Suppressor macrophage treated with lipopolysaccharide for 4 hours (primary cell): ENCODE measurements around the gene CHD6.
A peak's percentile ranks its signal among the peaks of the same experiment; 100 is the strongest.

Experiments
- DNase-seq: peaks from one replicate; pipeline ENCODE4 v3.0.0-alpha.2; 2020

Gene CHD6

DNA sequence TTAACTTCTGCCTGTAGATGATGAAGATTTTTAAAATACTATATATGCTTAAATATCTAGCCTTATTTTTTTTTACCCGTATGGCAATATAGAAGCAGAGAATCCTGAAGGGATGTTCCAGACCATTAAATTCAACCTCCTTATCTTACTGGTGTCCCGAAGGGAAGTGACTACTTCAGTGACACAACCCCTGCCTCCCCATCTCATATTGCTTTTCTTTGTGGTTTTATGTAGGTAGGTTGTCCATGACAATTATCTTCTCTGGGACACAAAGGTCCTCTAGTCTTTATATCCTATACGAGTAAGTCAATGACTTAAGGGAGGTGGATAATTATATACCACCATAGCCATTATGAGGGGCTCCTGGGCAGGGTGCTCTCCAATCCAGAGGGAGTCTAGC is 194.2 kb downstream of the CHD6 start:
- DNase-seq = no peak

DNA sequence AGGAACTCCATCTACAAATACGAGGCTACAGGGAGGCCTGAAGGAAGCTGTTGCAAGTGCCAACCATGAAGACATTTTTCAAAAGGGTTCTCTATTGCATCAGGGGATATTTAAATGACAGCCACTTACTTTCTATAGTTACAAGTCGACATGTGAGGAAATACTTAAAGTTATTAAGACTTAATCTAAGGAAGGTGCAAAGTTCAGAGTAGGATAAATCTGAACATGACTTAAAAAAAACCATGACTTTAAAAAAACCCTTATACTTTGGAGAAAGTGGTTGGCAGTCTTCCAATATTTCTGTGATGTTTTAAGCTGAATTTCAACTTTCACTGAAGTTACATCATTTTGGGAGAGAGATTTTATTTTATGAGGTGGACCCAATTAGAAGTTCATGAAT is 195.2 kb downstream of the CHD6 start:
- no peak for DNase-seq

DNA sequence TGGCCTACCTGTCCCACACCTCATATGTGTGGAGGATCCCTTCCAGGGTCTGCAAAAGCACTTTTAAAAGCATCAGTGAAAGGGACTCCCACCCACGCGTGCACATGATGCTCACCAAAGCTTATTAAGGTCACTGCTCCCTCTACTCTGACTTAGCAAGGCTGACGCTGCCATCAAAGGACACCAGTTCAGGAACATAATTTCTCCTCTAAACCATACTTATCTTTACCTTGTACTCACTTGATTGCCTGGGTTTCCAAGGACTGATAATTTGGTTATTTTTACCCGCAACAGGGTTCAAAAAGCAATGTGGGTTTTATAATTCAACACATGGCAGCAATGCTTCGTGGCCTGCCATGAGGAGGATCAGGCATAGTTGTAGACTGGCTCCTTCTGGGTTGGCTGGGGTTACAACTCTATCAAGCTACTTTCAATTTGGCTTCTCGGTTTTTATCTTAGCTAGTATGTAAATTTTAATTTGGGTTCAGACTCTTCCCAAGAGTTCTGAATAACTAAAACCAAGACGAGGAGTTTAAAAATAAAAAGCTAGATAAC is 199.4 kb downstream of the CHD6 start:
- no peak for DNase-seq

DNA sequence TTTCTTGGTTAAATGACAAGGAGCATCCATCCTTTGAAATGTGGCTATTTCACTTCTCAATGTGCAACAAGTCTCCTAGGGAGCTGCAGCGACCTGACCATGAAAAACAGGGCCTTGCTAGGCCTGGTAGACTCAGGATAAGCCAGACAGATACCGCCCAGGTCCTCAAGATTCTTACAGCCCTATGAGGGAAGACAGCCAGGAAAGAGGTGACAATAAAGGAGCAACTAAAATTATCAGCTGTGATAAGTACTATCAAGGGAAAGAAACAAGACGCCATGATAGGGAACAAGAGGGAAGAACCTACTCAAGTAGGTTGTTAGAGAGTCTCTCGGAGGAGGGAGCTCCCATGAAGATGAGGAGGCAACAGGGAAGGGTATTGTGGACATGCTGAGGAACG is 200.1 kb downstream of the CHD6 start:
- no peak for DNase-seq

DNA sequence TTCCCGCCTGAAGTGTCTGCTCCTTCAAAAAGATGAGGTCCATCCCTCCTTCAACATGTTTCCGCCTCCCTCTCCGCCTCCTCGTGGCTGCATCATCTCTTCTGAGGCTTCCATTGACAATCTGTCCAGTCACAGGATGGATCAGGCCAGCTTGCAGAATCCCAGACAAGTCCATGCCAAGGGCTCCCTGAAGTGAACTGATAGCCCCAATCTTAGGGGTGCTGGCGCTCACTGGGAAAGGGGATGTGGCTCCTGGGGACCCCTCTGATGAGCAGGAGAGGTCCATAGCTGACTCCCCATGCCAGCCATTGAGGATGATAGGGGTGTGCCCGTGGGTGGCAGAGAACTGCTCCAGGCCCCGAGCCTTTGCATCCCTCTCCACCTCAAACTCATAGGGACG is 203.0 kb downstream of the CHD6 start:
- DNase-seq = no peak

DNA sequence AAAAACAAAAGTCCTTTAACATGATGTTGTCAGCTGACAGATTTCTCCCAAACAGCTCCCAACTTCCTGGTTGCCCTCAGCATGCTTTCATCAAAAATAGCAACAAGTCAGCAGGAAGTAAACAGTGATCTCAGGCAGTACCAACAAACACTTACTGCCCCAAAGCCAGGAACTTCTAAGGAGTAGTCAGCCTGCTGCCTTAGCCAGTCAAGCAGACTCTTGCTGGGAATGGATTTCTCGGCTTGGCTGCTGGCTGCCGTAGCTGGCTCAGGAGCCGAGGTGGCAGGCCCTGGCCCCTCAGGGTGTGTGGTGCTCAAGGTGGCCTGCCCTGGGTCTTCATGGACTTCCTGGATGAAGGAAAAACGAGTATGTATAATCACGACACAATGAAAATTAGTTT is 205.0 kb downstream of the CHD6 start:
- no peak for DNase-seq

DNA sequence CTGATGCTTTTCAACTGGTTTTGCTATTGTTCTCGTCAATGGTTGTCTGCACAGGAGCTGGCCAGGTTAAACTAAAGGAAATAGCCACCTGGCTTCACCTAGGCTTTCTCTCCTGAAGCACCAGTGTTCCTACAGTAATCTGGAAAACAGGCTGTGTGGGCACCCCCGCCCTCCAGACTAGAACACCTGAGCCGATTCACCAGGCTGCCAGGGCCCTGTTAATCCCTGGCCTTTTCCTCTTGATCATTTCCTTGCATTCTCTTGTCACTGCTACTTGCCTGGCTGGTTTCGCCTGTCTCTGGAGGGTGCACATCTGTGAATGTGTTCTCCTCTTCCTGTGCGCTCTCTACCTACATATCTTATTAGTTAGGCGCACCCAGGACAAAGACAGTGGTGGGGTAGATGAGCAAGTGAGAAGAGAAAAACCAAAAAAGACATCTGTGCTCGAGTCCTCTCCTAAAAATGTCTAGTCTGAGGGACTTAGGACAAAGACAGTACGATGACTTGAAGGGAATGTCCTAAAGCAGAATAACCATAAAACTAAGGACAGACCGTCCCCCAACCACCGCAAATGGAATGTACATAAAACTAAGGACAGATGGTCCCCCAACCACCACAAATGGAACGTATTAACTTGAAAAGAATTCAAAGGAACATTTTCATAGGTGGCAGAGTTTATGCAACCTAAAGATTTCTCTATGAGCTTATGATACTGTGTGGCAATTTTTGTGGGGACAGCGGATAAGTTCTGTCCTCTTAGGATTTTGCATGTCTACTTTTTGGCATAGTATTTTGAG is 205.7 kb downstream of the CHD6 start:
- DNase-seq = no peak

DNA sequence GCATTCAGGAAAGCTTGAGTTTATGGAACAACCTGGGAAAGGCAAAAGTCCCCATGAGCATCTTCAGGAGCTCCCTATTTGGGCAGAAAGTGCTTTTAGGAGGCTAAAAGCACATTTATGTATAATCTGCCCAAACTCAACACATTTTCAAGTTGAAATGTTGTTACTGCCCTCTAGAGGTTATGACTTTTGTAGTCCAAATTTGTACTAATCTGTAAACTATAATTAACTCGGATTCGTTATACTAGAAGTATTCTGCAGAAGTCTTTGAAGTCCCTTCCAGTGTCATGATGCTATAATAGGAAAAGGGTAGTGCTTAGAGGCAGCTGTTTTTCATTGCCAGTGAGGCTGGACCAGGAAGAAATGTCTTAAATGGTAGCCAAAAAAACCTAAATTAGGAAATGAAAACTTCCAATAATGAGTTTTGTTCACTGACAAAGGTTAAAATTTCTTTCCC is 206.8 kb downstream of the CHD6 start:
- peak; percentile 12 for DNase-seq

DNA sequence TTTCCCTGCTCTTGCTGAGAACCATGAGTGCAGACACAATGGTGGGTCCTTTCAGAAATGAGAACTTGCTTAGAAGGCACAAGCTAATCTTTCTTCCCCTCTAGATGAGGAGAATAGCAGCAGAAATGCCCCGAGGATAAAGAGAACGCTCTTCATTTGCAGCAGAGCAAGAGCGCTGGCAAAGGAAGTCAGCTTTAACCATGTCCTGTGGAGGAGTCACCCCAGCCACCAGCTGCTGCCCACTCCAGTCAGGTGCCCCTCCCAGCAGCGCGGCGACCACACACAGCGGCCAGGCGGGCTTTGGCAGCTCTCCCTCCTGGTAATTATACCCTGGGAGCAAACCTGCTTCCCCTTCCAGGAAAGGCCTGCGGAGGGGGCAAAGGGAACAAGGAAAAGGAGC is 209.2 kb downstream of the CHD6 start:
- DNase-seq = no peak

DNA sequence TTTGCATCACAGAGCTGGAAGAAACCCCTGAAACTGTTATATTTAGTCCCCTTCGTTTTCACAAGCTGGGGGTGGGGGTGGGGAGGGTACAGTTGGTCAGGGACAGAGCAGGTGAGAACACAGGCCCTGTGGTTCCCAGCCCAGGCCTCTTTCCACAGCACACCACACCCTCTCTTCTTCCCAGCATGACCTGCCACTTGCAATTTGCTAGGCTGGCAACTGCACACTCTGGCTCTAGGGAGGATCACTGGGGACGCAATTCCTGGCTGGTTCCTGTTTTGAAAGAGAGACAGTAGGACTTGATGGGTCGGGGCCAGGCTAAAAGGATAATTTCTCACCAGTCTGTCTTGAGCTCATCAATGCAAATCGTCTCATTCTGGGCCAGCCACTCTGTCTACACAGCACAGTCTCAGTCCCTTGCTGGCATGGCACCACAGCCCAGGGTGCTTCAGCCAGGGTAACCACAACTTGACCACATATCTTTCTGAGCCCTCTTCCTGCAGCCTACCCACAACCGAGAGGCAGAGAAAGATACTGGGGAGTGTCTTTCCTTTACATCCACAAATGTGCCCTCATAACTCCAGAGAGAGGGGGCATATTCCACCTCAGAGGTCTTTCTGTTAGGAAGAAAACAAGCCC is 209.9 kb downstream of the CHD6 start:
- DNase-seq = no peak

DNA sequence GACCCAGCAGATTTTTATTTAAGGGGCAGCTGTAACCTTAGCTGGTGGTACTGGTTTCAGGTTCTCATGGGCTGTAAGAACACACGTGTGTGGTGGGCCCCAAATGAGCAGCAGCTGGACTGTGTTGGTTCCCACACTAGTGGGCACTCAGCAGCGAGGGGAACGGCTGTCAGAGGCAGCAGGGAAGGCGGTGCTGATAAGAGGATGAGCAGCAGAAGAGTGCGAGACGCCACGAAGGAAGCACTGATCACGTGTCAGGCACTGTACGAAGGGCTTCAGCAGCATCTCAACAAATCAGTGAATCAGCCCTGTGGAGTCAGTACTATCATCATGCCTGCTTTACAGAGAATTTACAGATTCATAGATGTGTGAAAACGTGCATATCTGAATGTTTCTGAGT is 210.6 kb downstream of the CHD6 start:
- no peak for DNase-seq

DNA sequence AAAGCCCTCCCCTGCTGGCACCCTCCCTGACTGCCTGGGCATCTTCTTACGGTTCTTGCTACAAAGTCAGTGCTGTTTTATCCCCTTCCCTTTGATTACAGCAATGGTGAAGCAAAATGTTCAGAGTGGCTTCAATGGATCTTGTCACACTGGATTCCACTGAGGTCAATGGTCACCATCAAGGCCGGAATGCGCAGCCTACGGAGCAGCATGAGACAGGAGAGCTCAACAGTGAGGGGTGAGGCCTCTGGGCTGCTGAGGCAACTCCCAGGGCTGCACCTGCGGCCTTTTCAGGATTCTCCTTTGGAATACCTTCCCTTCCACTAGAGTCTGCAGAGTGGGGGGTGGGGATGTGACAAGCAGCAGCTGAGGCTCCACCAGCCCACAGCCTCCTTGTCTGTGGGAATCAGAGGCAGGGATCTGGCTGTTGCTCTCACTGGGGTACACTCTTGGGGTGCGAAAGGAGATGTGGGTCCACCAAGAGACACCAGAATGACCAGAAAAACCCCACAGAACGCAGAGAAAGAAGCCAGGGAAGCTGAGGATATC is 211.2 kb downstream of the CHD6 start:
- no peak for DNase-seq

DNA sequence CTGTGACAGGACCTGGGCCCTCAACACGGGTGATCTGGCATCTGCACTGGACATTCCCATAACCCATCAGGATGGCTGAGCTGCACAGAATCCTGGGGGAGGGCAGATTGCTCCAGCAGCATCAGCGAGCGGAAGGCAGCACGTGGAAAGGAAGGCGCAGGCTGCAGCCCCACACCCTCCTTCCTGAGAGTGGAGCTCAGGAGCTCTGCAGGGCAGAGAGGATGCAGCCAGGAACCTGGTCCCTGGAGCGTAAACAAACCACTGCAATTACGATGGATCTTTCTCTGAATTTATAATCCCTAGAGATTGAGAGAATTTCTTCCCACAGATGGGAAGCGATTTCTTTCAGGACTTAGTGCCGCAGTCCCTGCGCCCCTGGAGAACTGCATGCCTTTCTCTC is 211.8 kb downstream of the CHD6 start:
- no peak for DNase-seq

DNA sequence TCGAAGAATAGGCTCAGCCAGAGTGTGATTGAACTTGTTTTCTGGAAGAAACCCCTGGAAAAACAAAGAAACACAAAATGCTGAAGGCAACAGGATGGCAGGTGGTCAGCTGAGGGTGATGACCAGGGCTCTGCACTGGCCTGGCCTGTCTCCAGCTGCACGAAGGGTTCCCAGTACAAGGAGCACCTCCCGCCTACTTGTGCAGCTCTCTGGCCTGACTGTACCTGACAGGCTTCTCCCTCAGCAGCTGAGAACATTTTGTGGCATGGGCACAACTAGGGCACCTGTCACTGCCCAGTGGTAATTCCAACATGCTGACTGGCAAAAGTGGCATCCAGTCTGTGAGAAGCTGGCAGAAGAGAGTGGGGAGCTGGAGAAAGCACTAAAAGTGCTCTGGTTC is 212.7 kb downstream of the CHD6 start:
- DNase-seq = no peak

DNA sequence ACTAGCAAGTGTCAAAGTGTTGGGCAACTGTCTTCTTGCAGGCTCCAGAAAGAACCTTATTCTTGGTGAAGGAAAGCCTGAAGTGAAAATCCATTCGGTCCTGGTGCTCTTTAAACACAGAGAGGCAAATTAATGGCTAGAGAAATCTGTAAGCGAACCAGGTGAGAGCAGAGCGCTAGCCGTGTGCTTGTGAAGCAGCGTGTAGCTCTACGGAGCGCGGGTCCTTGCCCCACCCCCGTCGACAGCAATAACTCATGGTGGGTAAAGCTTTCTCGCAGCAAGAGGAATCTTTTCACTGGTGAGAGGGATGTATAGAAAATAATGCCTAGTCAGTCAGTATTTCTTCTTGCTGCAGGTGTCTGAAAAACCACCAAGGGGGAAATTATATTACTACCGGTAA is 214.6 kb downstream of the CHD6 start:
- DNase-seq = no peak

DNA sequence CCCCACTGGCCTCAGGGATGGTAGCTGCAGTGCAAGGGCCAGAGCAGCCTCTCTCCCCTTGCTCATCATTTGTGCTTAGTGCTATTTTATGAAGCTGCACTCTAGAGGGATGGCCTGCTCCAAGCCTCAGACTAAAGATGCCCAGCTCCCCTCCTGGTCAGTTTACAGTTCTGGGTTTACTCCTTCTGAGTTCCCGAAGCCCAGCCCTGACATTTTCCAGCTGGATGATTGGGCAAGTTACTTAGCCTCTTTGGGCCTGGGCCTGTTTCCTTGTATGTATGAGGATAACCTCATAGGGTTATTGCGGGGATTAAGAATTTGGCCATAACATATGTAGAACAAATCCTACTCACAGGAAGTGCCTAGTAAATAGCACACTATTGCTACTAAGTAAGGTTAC is 219.8 kb downstream of the CHD6 start:
- no peak for DNase-seq

DNA sequence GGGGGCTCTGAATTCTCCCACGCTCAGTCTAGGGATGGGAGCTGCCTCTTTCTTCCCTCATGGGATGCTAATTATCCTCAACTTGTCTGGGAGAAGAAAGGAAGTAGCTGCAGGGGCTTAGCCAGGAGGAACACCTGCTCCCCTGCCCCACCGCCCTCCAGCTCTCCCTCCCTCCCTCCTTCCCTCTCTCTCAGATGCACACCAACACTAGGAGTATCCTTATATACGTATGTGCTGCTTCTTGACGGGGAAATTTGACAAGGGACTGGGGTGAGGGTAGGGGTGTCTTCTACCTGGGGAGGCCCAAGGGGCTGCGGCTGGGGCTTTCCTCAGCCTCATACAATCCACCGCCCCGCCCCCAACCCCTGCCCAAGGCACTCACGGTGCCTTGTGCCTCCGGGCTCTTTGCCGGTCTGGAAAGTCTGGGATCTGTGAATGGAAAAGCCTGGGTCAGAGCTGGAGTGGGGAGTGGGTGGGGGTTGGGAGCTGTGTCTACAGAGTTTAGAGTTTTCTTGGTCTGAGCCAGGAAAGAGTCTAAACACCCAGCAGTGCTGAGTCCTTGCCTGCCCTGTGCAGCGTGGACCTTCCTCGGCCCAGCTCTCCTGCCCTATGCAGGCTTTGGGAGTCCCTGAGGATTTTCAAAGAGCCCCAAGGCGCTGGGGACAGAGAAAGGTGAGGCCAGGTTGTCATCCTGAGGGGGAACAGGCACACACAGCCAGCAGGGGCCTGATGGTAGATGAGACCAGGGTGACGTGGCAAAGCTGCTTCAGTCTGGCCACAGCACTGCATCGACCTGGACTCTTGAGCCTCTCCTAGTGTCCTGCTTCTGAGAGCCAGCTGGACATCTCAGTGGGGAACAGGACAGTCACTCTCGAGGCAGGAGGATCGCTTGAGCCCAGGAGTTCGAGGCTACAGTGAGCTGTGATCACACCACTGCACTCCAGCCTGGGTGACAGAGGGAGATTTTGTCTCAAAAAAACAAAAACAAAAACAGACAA is 222.2 kb downstream of the CHD6 start:
- DNase-seq = no peak

DNA sequence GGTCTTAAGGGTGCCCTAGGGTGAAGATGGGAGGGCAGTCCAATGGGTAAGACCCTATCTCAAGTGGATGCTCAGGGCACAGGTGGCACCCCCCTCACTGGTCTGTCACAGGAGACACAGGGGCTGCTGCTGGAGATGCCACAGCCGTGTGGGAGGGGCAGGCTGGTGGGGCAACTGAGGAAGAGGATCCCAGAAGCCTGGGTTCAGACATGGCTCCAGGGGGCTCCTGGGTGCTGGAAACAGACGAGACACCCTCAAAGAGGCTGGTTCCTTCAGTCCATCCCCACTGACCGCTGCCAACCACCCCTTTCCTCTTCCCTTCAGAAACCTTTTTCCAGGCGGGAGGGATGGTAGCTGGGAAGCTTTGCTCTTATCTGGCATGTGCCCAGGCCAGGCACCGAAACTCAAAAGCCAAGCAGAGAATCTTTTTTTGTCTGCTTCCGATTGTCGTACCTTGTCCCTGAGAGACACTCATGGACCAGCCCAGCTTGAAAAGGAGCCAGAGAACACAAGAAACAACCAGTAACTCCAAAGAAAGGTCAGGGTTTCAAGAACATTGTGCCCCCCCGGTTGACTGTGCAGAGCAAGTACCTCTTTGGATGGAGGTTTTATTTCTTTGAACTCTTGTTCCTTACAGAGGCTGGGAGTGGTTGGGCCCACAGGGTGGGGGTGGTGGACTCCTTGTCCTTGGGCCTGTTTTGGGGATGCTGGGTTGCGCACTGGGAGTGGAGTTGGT is 223.1 kb downstream of the CHD6 start:
- no peak for DNase-seq

DNA sequence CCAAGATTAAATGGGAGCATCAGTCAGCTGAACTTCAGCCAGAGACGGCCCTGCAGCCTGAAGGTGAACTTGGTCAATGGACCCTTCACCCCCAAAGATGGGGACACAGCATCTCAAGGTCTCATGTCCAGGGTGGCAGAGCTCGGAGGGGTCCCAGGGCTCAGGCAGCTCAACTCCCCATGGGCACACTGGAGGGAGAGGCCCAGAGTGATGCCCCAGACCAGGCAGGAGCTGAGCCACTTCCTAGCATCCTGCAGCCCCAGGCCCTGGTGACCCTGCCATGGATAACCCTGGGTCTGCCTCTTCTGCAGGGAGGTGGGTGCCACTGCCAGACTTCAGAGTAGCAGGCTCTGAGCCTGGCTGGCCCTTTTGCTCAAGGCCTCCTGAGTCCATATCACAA is 224.1 kb downstream of the CHD6 start:
- DNase-seq = no peak

DNA sequence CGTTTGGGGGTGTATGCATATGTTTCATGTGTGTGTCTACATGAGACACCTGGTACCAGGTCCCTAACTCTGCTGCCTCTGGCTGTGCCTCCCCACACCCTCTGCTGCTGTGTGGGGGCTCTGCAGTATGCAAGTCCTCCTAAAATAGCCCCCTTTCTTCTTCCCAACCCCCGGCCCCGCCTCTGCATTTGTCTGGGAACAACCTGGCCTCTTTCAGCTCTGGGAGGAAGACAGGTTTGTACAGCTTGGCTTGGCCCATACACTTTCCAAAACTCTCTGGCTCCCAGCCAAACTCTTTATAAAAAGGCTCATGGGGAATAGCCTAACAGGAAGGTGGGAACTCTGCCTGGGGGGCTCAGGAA is 224.5 kb downstream of the CHD6 start:
- DNase-seq = no peak

DNA sequence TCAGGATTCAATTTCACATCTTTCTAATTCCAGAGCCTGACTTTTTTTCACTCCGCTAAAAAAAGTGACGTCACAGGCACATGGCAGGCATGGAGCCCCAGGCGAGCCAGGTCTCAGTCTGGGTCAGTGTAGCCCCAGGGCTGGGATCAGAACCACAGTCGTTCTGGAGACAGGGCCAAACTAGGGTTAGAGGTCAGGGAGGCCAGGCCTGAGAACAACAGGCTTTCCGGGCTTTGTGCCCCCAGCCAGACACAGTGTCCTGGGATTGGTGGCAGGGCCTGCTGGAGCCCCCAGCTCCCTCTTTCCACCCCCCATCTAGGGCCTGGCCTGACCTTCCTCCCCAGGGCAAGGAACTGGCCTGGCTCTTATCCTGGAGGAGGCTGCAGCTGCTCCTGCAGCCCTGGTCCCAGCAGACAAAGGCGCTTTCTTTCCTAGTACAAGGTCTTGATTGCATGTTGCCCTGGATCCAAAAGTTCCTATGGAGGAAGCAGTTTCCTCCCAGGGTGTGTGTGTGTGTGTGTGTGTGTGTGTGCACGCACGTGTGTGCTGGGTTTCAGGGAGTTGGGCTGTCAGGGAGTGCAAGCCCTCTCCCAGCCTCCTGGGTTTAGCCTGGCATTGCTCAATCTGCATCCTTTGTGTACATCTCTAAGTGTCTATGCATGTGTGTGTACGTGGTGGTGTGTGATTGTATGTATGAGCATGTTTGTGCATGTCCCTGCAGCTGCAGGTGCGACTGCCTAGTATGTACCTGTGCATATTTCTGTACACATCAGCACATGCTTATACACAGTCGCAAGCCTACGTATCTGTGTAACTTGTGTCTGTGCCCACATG is 225.1 kb downstream of the CHD6 start:
- DNase-seq = no peak
